HG03060 (cell line): Measurements from ENCODE around the gene DSCAM.

Experiments
- ATAC-seq: cut with Tn5 transposase; IDR thresholded peaks from one replicate; pipeline ENCODE4 v1.9.1; 2021; ENCODE audit warnings: low read depth, moderate number of reproducible peaks; ENCODE audit not compliant: unreplicated experiment

The DSCAM gene

DNA sequence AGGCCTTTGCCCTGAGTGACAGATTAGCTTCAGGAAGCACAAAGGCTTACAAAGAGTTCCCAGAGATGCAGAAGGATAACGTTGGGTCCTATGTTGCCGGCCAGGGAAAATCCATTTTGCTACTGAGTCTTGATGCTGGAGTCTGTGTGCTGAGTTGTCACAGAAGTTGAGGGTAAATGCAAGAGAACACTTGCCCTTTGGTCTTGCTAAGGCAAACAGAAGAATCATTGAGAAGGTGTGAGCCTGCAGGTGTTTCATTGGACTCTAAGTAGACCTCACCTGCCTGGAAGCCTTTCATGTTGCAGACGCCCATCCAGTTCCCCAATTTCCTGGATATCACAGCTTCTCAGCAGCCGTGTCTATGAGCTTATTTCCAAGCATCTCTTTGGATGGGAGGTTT lies 874.5 kb downstream of the DSCAM start:
- ATAC-seq = no peak

- ATAC-seq = no peak
These were observed 875.0 kb downstream of the DSCAM start for GRCh38 chr21:39971956-39972355.

GRCh38 chr21:39969691-39970364 lies 877.1 kb downstream of the DSCAM start:
- ATAC-seq = no peak

- ATAC-seq = no peak
These were observed 878.9 kb downstream of the DSCAM start for GRCh38 chr21:39968010-39968409.

DNA sequence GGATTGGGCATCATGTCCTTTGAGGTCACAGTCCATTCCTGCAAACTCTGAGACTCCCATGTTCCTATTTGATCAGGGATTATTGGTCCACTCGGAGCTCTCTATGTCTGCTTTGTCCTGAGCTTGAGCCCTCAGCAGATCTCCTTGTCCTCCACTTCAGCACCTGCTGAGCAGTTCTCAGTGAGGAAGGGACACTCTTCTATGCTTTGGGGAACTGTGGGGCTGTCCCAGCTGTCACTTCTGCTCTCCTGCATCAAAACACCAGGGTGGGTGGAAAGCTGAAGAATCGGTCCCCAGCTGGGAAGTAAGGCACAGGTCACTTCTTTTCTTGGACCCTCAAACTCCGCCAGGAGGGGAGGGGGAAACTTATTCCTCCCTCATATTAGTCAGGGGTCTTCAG lies 880.2 kb downstream of the DSCAM start:
- ATAC-seq = no peak

DNA sequence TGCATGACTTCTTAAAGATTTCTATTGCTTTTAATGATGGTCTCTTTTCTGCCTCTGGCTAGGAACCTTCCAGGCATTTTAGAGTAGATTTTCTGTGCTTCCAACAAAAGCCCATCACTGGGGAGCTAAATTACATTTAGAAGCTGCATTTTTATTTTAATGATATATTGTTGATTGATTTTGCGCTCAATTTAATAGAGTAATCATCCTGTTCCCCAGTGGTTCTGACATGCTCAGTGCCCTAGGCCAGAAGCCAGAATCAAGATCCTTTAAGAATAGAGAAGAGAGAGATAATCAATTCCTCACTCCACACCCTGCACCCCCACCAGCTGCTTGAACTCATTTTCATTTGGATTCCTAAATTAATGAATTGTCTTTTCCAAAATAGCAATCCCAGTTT lies 881.9 kb downstream of the DSCAM start:
- ATAC-seq = no peak

GRCh38 chr21:39961251-39961650 lies 885.7 kb downstream of the DSCAM start:
- ATAC-seq = no peak
